Mucosa of rectum (tissue), 2 donors: ENCODE data around the gene PLEKHM2.

Experiments
- H3K27ac ChIP-seq, 2 donors: one replicate each; pipeline ENCODE4 v1.7.0; 2013; ENCODE audit warnings: inconsistent platforms in 2 of 2, low read depth in 2 of 2, low read length in 2 of 2
- H3K27me3 ChIP-seq, 2 donors: one replicate each; pipeline ENCODE4 v1.7.0; 2013; ENCODE audit warnings: low read length in 2 of 2; ENCODE audit not compliant: control insufficient read depth in 2 of 2, insufficient read depth in 2 of 2
- H3K36me3 ChIP-seq, 2 donors: one replicate each; pipeline ENCODE4 v1.7.0; 2013; ENCODE audit warnings: low read length in 2 of 2; ENCODE audit not compliant: control insufficient read depth in 2 of 2, insufficient read depth in 2 of 2
- H3K4me1 ChIP-seq, 2 donors: one replicate each; pipeline ENCODE4 v1.7.0; 2013; ENCODE audit warnings: low read length in 2 of 2, mild to moderate bottlenecking in 1 of 2; ENCODE audit not compliant: control insufficient read depth in 2 of 2, insufficient read depth in 2 of 2
- H3K4me3 ChIP-seq, 2 donors: one replicate each; pipeline ENCODE4 v1.7.0; 2013; ENCODE audit warnings: low read length in 2 of 2
- H3K9ac ChIP-seq, 2 donors: one replicate each; pipeline ENCODE4 v1.7.0; 2013; ENCODE audit warnings: low read length in 2 of 2, low read depth in 1 of 2, mild to moderate bottlenecking in 1 of 2
- H3K9me3 ChIP-seq, 2 donors: one replicate each; pipeline ENCODE4 v1.7.0; 2013; ENCODE audit warnings: low read length in 2 of 2; ENCODE audit not compliant: control insufficient read depth in 2 of 2
- donor health status: healthy.
- donor health status: Normal muscosa, but diverticular disease.

The PLEKHM2 gene

GRCh38 chr1:15723631-15724246 is 39.6 kb downstream of the PLEKHM2 start:
- H3K36me3 ChIP-seq, result peaks cover 59 to 60% of the 10 kb centered on the region in 2 donors

DNA sequence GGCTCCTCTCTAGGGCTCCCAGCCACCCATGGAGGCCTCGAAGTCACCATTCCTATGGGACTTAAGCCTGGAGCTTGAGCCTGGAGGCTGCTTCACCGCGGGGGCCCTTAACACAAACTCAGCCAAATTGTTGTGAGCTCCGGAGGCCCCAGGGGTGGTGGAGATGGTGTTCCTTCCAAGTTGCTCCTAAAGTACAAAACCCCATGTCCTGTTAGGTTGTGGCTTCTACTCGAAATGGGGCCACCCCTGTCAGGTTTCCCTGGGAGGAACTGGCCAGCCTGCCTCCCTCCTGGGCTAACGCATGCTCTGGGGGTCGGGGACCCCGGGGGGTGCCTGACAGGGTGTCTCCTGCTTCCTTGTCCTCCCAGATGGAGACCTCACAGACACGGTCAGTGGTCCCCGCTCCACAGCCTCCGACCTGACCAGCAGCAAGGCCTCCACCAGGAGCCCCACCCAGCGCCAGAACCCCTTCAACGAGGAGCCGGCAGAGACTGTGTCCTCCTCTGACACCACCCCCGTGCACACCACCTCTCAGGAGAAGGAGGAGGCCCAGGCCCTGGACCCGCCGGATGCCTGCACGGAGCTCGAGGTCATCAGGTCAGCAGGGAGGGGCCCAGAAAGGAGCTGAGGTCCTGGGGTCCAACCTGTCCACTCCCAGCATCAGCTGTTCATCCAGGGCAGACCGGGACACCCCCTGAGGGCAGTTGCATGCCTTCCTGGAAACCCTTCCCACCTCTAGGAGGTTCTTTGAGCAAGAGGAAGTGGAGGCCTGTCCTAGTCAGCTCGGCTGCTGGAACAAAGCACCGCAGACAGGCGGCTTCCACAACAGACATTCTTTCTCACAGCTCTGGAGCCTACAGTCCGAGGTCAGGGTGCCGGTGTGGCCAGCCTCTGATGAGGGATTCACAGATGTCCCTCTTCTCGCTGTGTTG is 41.1 kb downstream of the PLEKHM2 start:
- H3K27me3 ChIP-seq, result no peaks in the 10 kb centered on the region
- H3K4me1 ChIP-seq, result no peaks in the 10 kb centered on the region
- no peak overlapping the region for H3K9ac ChIP-seq
- H3K36me3 ChIP-seq, result peaks cover 60 to 62% of the 10 kb centered on the region in 2 donors
- H3K27ac ChIP-seq, result no peak overlapping the region
- H3K9me3 ChIP-seq, result no peaks in the 10 kb centered on the region
- H3K4me3 ChIP-seq, result no peak overlapping the region

More at GRCh38 chr1:15723631-15724246, 39.6 kb downstream of the PLEKHM2 start:
- no peak overlapping the region for H3K9ac ChIP-seq
- H3K27me3 ChIP-seq, result no peaks in the 10 kb centered on the region
- H3K27ac ChIP-seq, result no peak overlapping the region
- no peak overlapping the region for H3K4me3 ChIP-seq
- no peaks in the 10 kb centered on the region for H3K4me1 ChIP-seq
- H3K9me3 ChIP-seq, result no peaks in the 10 kb centered on the region

GRCh38 chr1:15726508-15726907 is 42.4 kb downstream of the PLEKHM2 start:
- Histone ChIP-seq H3K27ac (no peak overlapping the region), H3K36me3 (peaks cover 61 to 68% of the 10 kb centered on the region in 2 donors), H3K4me3 (no peak overlapping the region), H3K9me3 (no peaks in the 10 kb centered on the region), H3K27me3 (no peaks in the 10 kb centered on the region), H3K9ac (no peak overlapping the region), H3K4me1 (no peaks in the 10 kb centered on the region)

- Histone ChIP-seq H3K4me1 (no peaks in the 10 kb centered on the region), H3K4me3 (no peak overlapping the region), H3K27me3 (no peaks in the 10 kb centered on the region), H3K27ac (no peak overlapping the region), H3K9me3 (no peaks in the 10 kb centered on the region), H3K9ac (no peak overlapping the region), H3K36me3 (peaks cover 62 to 73% of the 10 kb centered on the region in 2 donors)
These were observed 42.9 kb downstream of the PLEKHM2 start for GRCh38 chr1:15727021-15727420.

DNA sequence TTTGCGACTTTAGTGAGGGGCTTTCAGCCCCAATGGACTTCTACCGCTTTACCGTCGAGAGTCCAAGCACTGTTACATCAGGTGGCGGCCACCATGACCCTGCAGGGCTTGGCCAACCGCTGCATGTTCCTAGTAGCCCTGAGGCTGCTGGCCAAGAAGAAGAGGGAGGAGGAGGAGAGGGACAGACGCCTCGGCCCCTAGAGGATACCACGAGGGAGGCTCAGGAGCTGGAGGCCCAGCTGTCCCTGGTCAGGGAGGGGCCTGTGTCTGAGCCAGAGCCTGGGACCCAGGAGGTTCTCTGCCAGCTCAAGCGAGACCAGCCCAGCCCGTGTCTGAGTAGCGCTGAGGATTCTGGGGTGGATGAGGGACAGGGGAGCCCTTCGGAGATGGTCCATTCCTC is 43.3 kb downstream of the PLEKHM2 start:
- no peaks in the 10 kb centered on the region for H3K27me3 ChIP-seq
- H3K27ac ChIP-seq, result no peak overlapping the region

GRCh38 chr1:15727866-15728534 is 43.9 kb downstream of the PLEKHM2 start:
- H3K9ac ChIP-seq, result no peak overlapping the region
- peaks cover 64 to 74% of the 10 kb centered on the region in 2 donors for H3K36me3 ChIP-seq
- H3K4me3 ChIP-seq, result no peak overlapping the region
- H3K9me3 ChIP-seq, result no peaks in the 10 kb centered on the region
- no peaks in the 10 kb centered on the region for H3K27me3 ChIP-seq
- H3K4me1 ChIP-seq, result no peaks in the 10 kb centered on the region
- H3K27ac ChIP-seq, result no peak overlapping the region

More for the DNA sequence above, 43.3 kb downstream of the PLEKHM2 start:
- Histone ChIP-seq H3K9me3 (no peaks in the 10 kb centered on the region), H3K9ac (no peak overlapping the region), H3K36me3 (peaks cover 65 to 75% of the 10 kb centered on the region in 2 donors), H3K4me1 (no peaks in the 10 kb centered on the region), H3K4me3 (no peak overlapping the region)

DNA sequence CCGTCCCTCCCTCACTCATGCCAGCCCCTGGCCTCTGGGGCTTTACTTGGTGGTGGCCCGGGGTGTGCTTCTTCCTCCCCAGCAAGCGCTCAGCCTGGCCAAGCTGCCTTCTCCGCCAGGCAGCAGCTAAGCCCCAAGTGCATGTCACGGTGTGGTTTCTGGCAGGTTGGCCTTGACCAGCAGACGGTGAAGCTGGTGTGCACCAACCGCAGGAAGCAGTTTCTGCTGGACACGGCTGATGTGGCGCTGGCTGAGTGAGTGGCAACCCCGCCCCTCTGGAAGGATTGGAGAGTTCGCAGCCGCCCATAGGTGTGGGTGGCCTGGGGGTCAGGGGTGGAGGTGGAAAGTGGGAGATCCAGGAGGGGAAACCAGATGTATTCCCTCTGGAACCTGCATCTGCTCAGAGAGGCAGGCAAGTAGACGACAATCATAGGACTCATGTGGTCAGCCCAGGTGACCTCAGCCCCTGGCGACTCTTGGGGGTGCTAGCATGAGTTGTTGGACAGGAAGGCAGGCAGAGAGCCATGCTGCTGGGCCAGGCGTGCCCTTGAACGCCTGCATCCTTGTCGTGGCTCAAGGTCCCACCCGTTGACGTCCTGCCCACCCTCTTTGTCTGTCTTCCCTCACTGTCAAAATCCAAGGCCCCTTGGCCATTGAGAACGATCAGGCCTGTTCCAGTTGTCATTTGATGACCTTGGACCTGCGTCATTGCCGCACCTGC is 45.0 kb downstream of the PLEKHM2 start:
- Histone ChIP-seq H3K27me3 (no peaks in the 10 kb centered on the region), H3K27ac (no peak overlapping the region), H3K9me3 (no peaks in the 10 kb centered on the region), H3K9ac (no peak overlapping the region), H3K4me3 (no peak overlapping the region), H3K36me3 (peaks cover 72 to 85% of the 10 kb centered on the region in 2 donors), H3K4me1 (no peaks in the 10 kb centered on the region)

DNA sequence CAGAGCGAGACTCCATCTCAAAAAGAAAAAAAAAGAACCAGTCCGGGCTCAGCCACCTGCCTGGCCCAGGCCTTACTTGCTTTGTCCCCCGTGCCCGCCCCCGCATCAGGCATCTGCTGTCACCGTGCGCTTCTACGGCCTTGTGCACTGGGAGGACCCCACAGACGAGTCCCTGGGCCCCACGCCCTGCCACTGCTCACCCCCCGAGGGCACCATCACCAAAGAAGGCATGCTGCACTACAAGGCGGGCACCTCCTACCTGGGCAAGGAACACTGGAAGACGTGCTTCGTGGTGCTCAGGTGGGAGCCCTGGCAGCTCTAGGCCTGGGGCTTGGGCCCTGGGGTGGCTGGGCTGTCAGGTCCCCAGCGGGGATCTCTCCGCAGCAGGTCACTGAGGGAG is 46.3 kb downstream of the PLEKHM2 start:
- Histone ChIP-seq H3K36me3 (peaks cover 77 to 79% of the 10 kb centered on the region in 2 donors), H3K9ac (no peak overlapping the region)

DNA sequence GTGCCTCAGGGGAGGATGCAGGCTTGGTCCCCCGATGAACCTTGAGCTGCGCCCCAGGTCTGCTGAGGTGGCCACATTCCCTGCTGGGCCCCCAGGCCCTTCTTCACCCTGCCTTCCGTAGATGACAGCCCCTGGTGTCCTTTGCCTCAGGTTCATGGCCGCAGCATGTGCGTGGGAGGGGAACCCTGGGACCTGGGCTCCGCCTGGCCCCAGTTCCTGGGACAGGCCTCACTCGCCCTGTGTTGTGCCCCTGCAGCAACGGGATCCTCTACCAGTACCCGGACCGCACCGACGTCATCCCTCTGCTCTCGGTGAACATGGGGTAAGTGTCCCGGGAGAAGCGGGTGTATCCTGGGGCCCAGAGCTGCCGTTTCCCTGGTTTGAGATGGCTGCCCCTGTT is 46.8 kb downstream of the PLEKHM2 start:
- H3K9me3 ChIP-seq, result no peaks in the 10 kb centered on the region
- peaks cover 72 to 74% of the 10 kb centered on the region in 2 donors for H3K36me3 ChIP-seq
- H3K4me1 ChIP-seq, result peaks cover 9 to 14% of the 10 kb centered on the region in 2 donors
- no peak overlapping the region for H3K27ac ChIP-seq
- H3K9ac ChIP-seq, result no peak overlapping the region
- no peak overlapping the region for H3K4me3 ChIP-seq
- no peaks in the 10 kb centered on the region for H3K27me3 ChIP-seq

More for the DNA sequence above, 46.3 kb downstream of the PLEKHM2 start:
- Histone ChIP-seq H3K4me3 (no peak overlapping the region), H3K27ac (no peak overlapping the region), H3K9me3 (no peaks in the 10 kb centered on the region), H3K27me3 (no peaks in the 10 kb centered on the region), H3K4me1 (peaks cover 5 to 9% of the 10 kb centered on the region in 2 donors)
